ENCODE measurements around the gene PTTG1.

PTTG1 gene

DNA sequence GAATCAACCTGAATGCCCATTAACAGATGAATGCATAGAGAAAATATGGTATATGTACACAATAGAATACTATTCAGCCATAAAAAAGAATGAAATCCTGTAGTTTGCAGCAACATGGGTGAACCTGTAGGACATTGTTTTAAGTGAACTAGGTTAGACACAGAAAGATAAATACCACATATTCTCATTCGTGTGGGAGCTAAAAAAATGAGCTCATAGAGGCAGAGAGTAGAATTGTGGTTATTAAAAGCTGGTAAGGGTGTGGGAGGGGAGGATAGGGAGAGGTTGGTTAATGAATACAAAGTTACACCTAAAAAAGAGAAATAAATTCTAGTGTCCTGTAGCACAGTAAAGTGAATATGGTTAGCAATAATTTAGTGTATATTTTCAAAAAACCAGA is 23.5 kb downstream of the PTTG1 start:
- TF ChIP-seq, protein P1, sequence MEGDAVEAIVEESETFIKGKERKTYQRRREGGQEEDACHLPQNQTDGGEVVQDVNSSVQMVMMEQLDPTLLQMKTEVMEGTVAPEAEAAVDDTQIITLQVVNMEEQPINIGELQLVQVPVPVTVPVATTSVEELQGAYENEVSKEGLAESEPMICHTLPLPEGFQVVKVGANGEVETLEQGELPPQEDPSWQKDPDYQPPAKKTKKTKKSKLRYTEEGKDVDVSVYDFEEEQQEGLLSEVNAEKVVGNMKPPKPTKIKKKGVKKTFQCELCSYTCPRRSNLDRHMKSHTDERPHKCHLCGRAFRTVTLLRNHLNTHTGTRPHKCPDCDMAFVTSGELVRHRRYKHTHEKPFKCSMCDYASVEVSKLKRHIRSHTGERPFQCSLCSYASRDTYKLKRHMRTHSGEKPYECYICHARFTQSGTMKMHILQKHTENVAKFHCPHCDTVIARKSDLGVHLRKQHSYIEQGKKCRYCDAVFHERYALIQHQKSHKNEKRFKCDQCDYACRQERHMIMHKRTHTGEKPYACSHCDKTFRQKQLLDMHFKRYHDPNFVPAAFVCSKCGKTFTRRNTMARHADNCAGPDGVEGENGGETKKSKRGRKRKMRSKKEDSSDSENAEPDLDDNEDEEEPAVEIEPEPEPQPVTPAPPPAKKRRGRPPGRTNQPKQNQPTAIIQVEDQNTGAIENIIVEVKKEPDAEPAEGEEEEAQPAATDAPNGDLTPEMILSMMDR (IDR thresholded peaks at IDR 0.05; ENCODE audit: low read length, missing control alignments): no peak
- no peak overlapping the region for H3K4me3 ChIP-seq (replicated peaks; ENCODE audit: low read depth, low read length)
- no peak for DNase-seq (ENCODE audit: low read depth)

DNA sequence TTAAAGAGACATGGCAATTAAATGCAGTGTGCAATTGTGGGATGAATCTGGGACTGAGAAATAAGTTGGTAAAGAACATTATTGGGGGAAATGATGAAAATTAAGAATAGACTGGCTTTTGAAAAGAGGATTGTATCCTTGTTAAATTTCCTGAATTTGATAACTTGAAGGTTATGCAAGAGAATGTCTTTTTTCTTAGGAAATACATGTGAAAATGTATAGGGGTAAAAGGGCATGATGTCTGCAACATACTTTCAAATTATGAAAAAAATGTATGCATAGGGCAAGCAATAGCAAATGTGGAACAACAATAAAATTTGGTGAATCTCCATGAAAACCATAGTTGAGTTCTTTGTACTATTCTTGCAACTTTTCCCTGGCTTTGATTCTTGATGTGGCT is 24.1 kb downstream of the PTTG1 start:
- DNase-seq (ENCODE audit: low read depth): no peak
- TF ChIP-seq, protein P1 (IDR thresholded peaks at IDR 0.05; ENCODE audit: low read length, missing control alignments): no peak

GRCh38 chr5:160448886-160449285 is 27.2 kb downstream of the PTTG1 start:
- no peak overlapping the region for H3K4me3 ChIP-seq (replicated peaks; ENCODE audit: low read depth, low read length)
- TF ChIP-seq, protein P1 (IDR thresholded peaks at IDR 0.05; ENCODE audit: low read length, missing control alignments): no peak
- DNase-seq (ENCODE audit: low read depth): no peak

More for the DNA sequence above, 24.1 kb downstream of the PTTG1 start:
- H3K4me3 ChIP-seq (replicated peaks; ENCODE audit: low read depth, low read length): no peak overlapping the region

GRCh38 chr5:160449458-160449857 is 27.8 kb downstream of the PTTG1 start:
- no peak overlapping the region for H3K4me3 ChIP-seq (replicated peaks; ENCODE audit: low read depth, low read length)
- TF ChIP-seq, protein P1 (IDR thresholded peaks at IDR 0.05; ENCODE audit: low read length, missing control alignments): no peak
- no peak for DNase-seq (ENCODE audit: low read depth)

DNA sequence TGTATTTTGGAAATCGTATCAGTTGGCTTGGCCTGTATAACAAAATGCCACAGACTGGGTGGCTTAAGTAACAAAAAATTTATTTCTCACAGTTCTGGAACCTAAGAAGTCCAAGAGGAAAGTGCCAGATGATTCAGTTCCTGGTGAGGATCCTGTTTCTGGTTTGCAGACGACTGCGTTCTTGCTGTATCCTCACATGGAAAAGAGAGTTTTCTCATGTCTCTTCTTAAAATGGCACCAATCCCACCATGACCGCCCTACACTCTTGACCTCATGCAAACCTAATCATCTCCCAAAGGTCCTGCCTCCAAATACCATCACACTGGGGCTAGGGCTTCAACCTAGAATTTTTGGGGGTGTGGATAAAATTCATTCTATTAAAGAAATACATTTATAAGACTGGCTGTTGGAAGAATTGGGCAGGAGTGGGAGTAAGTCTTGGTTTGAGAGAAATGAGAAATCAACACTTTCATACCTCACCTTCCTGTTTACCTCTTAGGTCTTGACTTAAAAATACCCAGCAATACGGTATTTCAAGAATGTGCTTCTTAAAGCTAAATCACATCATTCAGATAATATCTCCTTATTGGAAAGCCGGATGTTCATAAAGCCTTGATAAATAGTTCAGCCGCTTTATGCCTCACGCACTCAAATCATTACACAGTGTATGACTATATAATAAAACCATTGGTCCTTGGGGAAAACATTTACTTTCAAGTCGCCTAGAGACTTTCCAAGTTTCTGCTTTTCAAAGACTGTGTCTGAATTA is 28.7 kb downstream of the PTTG1 start:
- peak; percentile 26 for DNase-seq (ENCODE audit: low read depth)
- no peak overlapping the region for H3K4me3 ChIP-seq (replicated peaks; ENCODE audit: low read depth, low read length)
- TF ChIP-seq, protein P1 (IDR thresholded peaks at IDR 0.05; ENCODE audit: low read length, missing control alignments): no peak

GRCh38 chr5:160451281-160451680 is 29.6 kb downstream of the PTTG1 start:
- TF ChIP-seq, protein P1 (IDR thresholded peaks at IDR 0.05; ENCODE audit: low read length, missing control alignments): no peak
- H3K4me3 ChIP-seq (replicated peaks; ENCODE audit: low read depth, low read length): no peak overlapping the region
- DNase-seq (ENCODE audit: low read depth): peak; percentile 25

DNA sequence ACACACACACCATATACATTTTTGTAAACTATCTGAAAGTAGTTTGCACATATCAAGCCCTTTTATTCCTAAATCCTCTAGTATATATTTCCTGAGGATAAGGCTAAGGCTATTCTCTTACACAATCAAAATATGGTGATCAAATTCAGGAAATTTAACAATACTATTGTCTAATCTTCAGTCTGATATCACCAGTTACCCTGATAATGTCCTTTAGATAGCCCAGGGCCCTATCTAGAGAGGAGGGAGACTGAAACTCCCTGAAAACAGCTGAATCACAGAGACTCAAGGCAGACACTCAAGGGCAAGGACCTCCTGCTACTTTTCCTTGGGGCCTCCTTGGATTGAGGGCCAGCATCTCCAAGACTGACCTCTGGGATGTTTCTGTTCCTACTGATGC is 30.4 kb downstream of the PTTG1 start:
- DNase-seq (ENCODE audit: low read depth): no peak
- TF ChIP-seq, protein P1 (IDR thresholded peaks at IDR 0.05; ENCODE audit: low read length, missing control alignments): no peak
- no peak overlapping the region for H3K4me3 ChIP-seq (replicated peaks; ENCODE audit: low read depth, low read length)

Measured in fibroblast of pulmonary artery (primary cell).